H1 (cell line): ENCODE results near the gene CNIH1. TPM values are rescaled to one million over a fixed set of nuclear protein-coding genes. Genes with fewer than 3 reads are reported as not detected.

Source experiments
- CHD7 ChIP-seq: fragments of 300-600 bp; sonication (generic); IDR thresholded peaks from 2 replicates; pipeline ENCODE4 v1.7.1; 2012; ENCODE audit warnings: low read length, moderate library complexity, mild to moderate bottlenecking, inconsistent platforms; ENCODE audit not compliant: insufficient replicate concordance
- EZH2 ChIP-seq: fragments of 200-600 bp; sonication (generic); IDR thresholded peaks from 2 replicates; pipeline ENCODE4 v1.7.1; 2012; ENCODE audit warnings: low read depth, mild to moderate bottlenecking, moderate library complexity, low read length, inconsistent platforms; ENCODE audit not compliant: severe bottlenecking
- KDM1A ChIP-seq: fragments of 200-600, 300-600 bp; sonication (generic); IDR thresholded peaks from 2 replicates; pipeline ENCODE4 v1.7.1; 2016; ENCODE audit warnings: mild to moderate bottlenecking, low read length, borderline replicate concordance
- KDM5A ChIP-seq: fragments of 200-600 bp; IDR thresholded peaks from 2 replicates; pipeline ENCODE4 v1.7.1; 2012; ENCODE audit warnings: mild to moderate bottlenecking, low read length, inconsistent platforms, mixed read lengths
- PHF8 ChIP-seq: fragments of 200-600 bp; sonication (generic); conservative IDR thresholded peaks from 2 replicates; pipeline ENCODE4 v1.7.1; 2012; ENCODE audit warnings: low read depth, mild to moderate bottlenecking, inconsistent platforms, low read length, moderate library complexity
- POLR2AphosphoS5 ChIP-seq: IDR thresholded peaks from 2 replicates; pipeline ENCODE4 v1.6.1; 2011; ENCODE audit warnings: low read depth, low read length
- POU5F1 ChIP-seq: IDR thresholded peaks from 2 replicates; pipeline ENCODE4 v1.6.1; 2011; ENCODE audit warnings: low read depth, mild to moderate bottlenecking, low read length, moderate library complexity
- RXRA ChIP-seq: IDR thresholded peaks from 2 replicates; pipeline ENCODE4 v1.6.1; 2011; ENCODE audit warnings: low read depth, mild to moderate bottlenecking, low read length, moderate library complexity; ENCODE audit not compliant: insufficient read depth
- SAP30 ChIP-seq: fragments of 300-600 bp; sonication (generic); IDR thresholded peaks from 2 replicates; pipeline ENCODE4 v1.7.1; 2012; ENCODE audit warnings: low read length, moderate library complexity, mild to moderate bottlenecking, inconsistent platforms; ENCODE audit not compliant: insufficient read depth, insufficient replicate concordance
- SP1 ChIP-seq: IDR thresholded peaks from 2 replicates; pipeline ENCODE4 v1.6.1; 2011; ENCODE audit warnings: low read depth, low read length
- SUZ12 ChIP-seq: fragments of 200-600 bp; sonication (generic); IDR thresholded peaks from 2 replicates; pipeline ENCODE4 v1.6.1; 2012; ENCODE audit warnings: mild to moderate bottlenecking, inconsistent platforms, low read length, moderate library complexity, mixed read lengths
- polyA plus RNA-seq, 7 experiments: library from polyadenylated mRNA; depleted of rRNA in 3 of 7; stranded (reverse) in 5 of 7; unstranded in 2 of 7; fragments of >200 nt in 5 of 7; fragments of 200-250 nt in 2 of 7; gene quantifications; 1 replicate in 5 of 7; 2 replicates in 1 of 7; 4 replicates in 1 of 7; pipeline versions ENCODE4 v1.2.1 to v1.2.3, GENCODE V29; 2011 to 2013; ENCODE audit warnings: missing spikeins in 2 of 7, mixed read lengths in 2 of 7
- total RNA-seq: library from RNA; stranded (reverse); fragmentation: NEBNext Ultra II Directional; extraction: Animal tissue kit (Norgen Biotek cat#: 25700); gene quantifications from 2 replicates; pipeline ENCODE4 v1.2.1, GENCODE V29; 2021

Gene CNIH1
- total and polyA plus RNA-seq, 2 of the 8 experiments (the other 6 are each of a cell fraction or from before 2014, with no cell fraction given), result 119 to 333 TPM

- TF ChIP-seq CHD7 (no peak), PHF8 (no peak), KDM1A (no peak), SP1 (no peak), POU5F1 (no peak), RXRA (no peak), EZH2 (no peak), SAP30 (no peak), KDM5A (no peak), SUZ12 (no peak), POLR2AphosphoS5 (no peak)
Observed at GRCh38 chr14:54490445-54491175, 49.4 kb upstream of the CNIH1 start (continued).
